HCT116 (cell line): ENCODE data around the gene TOP1. TPM values are rescaled to one million over a fixed set of nuclear protein-coding genes. Genes with fewer than 3 reads are reported as not detected.

Experiments
- ATAC-seq: fragments of 200-7000 bp; cut with Tn5 transposase; 2 replicates; pipeline ENCODE4 v1.9.1; 2020; ENCODE audit warnings: mild to moderate bottlenecking, moderate library complexity
- BruUV-seq: library from RNA; stranded (reverse); fragments of 400-500 nt; replicated peaks from 2 replicates; lab custom pipeline; 2021; lab: Mats Ljungman, UMichigan
- CTCF ChIA-PET: fragments of 300-600 bp; sonication (Branson Sonifier 250); formaldehyde crosslinking; loops from one replicate; lab custom pipeline; 2021; ENCODE audit warnings: antibody characterized with exemption; lab: Charles Lee
- POLR2A ChIA-PET: fragments of 300-600, 350-600 bp; sonication (Branson Sonifier 250); formaldehyde crosslinking; loops from one replicate; lab custom pipeline; 2021; ENCODE audit warnings: antibody characterized with exemption; lab: Charles Lee
- RAD21 ChIA-PET, 2 experiments: fragments of 300-600 bp; sonication (Branson Sonifier 250); formaldehyde crosslinking; loops; one replicate each; lab custom pipeline; 2023; ENCODE audit warnings: low total read pairs in 2 of 2; ENCODE audit not compliant: uncharacterized antibody in 2 of 2, unreplicated experiment in 2 of 2, low non-redundant PET in 1 of 2; lab: Charles Lee
- DNase-seq: peaks from one replicate; pipeline ENCODE4 v3.0.0-alpha.2; 2010; ENCODE audit warnings: low read depth, low spot score
- H2AFZ ChIP-seq: fragments of 200-600 bp; shearing (Covaris generic), sonication (generic); 2 replicates; pipeline ENCODE4 v1.6.1; 2017; ENCODE audit warnings: low read depth, mixed run types, mixed read lengths, antibody characterized with exemption, low read length; ENCODE audit not compliant: poor library complexity, severe bottlenecking
- H3K27ac ChIP-seq: 2 replicates; pipeline ENCODE4 v1.5.1; 2012; ENCODE audit warnings: low read depth, low read length
- H3K27me3 ChIP-seq: fragments of 200-600 bp; sonication (generic); 2 replicates; pipeline ENCODE4 v1.6.1; 2016; ENCODE audit warnings: mixed run types, low read length, mixed read lengths; ENCODE audit not compliant: insufficient read depth
- H3K36me3 ChIP-seq, 2 experiments: fragments of 200-500 bp in 1 of 2; fragments of 200-600 bp in 1 of 2; sonication (Bioruptor generic) in 1 of 2; sonication (generic) in 1 of 2; 2 replicates each; pipeline versions ENCODE4 v1.5.1 to v1.6.1; 2014 to 2016; ENCODE audit warnings: low read length in 2 of 2, inconsistent platforms in 1 of 2, mixed read lengths in 1 of 2, mixed run types in 1 of 2; ENCODE audit not compliant: insufficient read depth in 2 of 2, control insufficient read depth in 1 of 2
- H3K4me1 ChIP-seq, 2 experiments: fragments of 200-600 bp in 1 of 2; sonication (generic) in 1 of 2; 2 replicates each; pipeline versions ENCODE4 v1.5.1 to v1.6.1; 2012 to 2017; ENCODE audit warnings: low read length in 2 of 2, inconsistent platforms in 1 of 2, mild to moderate bottlenecking in 1 of 2, mixed read lengths in 1 of 2, mixed run types in 1 of 2, moderate library complexity in 1 of 2; ENCODE audit not compliant: insufficient read depth in 2 of 2, control insufficient read depth in 1 of 2
- H3K4me2 ChIP-seq: fragments of 200-600 bp; sonication (generic); 2 replicates; pipeline ENCODE4 v1.6.1; 2017; ENCODE audit warnings: mixed run types, low read length, mixed read lengths
- H3K4me3 ChIP-seq, 2 experiments: fragments of 200-600 bp in 1 of 2; sonication (generic) in 1 of 2; replicated peaks in 1 of 2; 2 replicates each; pipeline ENCODE4 v1.5.1; 2011 to 2016; ENCODE audit warnings: low read length in 2 of 2, control low read depth in 1 of 2, low read depth in 1 of 2, mild to moderate bottlenecking in 1 of 2, mixed read lengths in 1 of 2, mixed run types in 1 of 2
- H3K79me2 ChIP-seq: fragments of 200-600 bp; sonication (generic); 2 replicates; pipeline ENCODE4 v1.6.1; 2017; ENCODE audit warnings: mild to moderate bottlenecking, mixed run types, low read length, moderate library complexity, mixed read lengths; ENCODE audit not compliant: insufficient read depth
- H3K9ac ChIP-seq: fragments of 200-600 bp; sonication (generic); 2 replicates; pipeline ENCODE4 v1.6.1; 2016; ENCODE audit warnings: low read length, mixed read lengths
- H3K9me2 ChIP-seq: fragments of 200-600 bp; sonication (generic), shearing (Covaris generic); 2 replicates; pipeline ENCODE4 v1.6.1; 2017; ENCODE audit warnings: mixed run types, mild to moderate bottlenecking, moderate library complexity; ENCODE audit not compliant: insufficient read depth
- H3K9me3 ChIP-seq, 2 experiments: fragments of 200-500 bp in 1 of 2; fragments of 200-600 bp in 1 of 2; sonication (Bioruptor generic) in 1 of 2; sonication (generic) in 1 of 2; 2 replicates each; pipeline ENCODE4 v1.6.1; 2014 to 2017; ENCODE audit warnings: low read length in 2 of 2, mixed read lengths in 2 of 2, inconsistent platforms in 1 of 2, low read depth in 1 of 2, mild to moderate bottlenecking in 1 of 2, mixed run types in 1 of 2, moderate library complexity in 1 of 2; ENCODE audit not compliant: control insufficient read depth in 1 of 2, insufficient read depth in 1 of 2
- H4K20me1 ChIP-seq: fragments of 200-600 bp; sonication (generic), shearing (Covaris generic); 2 replicates; pipeline ENCODE4 v1.6.1; 2017; ENCODE audit warnings: mixed run types, mild to moderate bottlenecking, moderate library complexity; ENCODE audit not compliant: insufficient read depth
- ATF3 ChIP-seq: IDR thresholded peaks from 2 replicates; pipeline ENCODE4 v1.6.1; 2012
- CEBPB ChIP-seq: IDR thresholded peaks from 2 replicates; pipeline ENCODE4 v1.6.1; 2012; ENCODE audit warnings: low read depth
- CTCF ChIP-seq, 3 experiments: fragments of 200-600 bp in 1 of 3; sonication (generic) in 1 of 3; IDR thresholded peaks in 2 of 3; conservative IDR thresholded peaks in 1 of 3; 2 replicates each; pipeline ENCODE4 v1.5.1; 2012 to 2017; ENCODE audit warnings: low read depth in 2 of 3, low read length in 2 of 3, antibody characterized with exemption in 1 of 3, borderline replicate concordance in 1 of 3, control low read depth in 1 of 3, mild to moderate bottlenecking in 1 of 3, mixed read lengths in 1 of 3, mixed run types in 1 of 3, moderate library complexity in 1 of 3; ENCODE audit not compliant: insufficient read depth in 1 of 3
- EGR1 ChIP-seq: IDR thresholded peaks from 2 replicates; pipeline ENCODE4 v1.6.1; 2012; ENCODE audit warnings: low read depth
- ELF1 ChIP-seq: IDR thresholded peaks from 2 replicates; pipeline ENCODE4 v1.6.1; 2012; ENCODE audit warnings: low read depth, borderline replicate concordance
- EZH2 ChIP-seq: fragments of 200-600 bp; sonication (generic); IDR thresholded peaks from 2 replicates; pipeline ENCODE4 v1.6.1; 2017; ENCODE audit warnings: antibody characterized with exemption, mixed run types
- EZH2phosphoT487 ChIP-seq: fragments of 200-600 bp; IDR thresholded peaks from 2 replicates; pipeline ENCODE4 v1.6.1; 2018; ENCODE audit warnings: antibody characterized with exemption, borderline replicate concordance
- JUND ChIP-seq: IDR thresholded peaks from 2 replicates; pipeline ENCODE4 v1.6.1; 2012
- POLR2A ChIP-seq: IDR thresholded peaks from 2 replicates; pipeline ENCODE4 v1.7.0; 2011; ENCODE audit warnings: borderline replicate concordance; ENCODE audit not compliant: insufficient read depth, insufficient read length; ENCODE audit errors: extremely low read depth
- POLR2AphosphoS5 ChIP-seq: IDR thresholded peaks from 2 replicates; pipeline ENCODE4 v1.6.1; 2011; ENCODE audit warnings: mild to moderate bottlenecking, low read depth, low read length, moderate library complexity
- RAD21 ChIP-seq: IDR thresholded peaks from 2 replicates; pipeline ENCODE4 v1.6.1; 2012; ENCODE audit warnings: low read depth, mild to moderate bottlenecking
- SIN3A ChIP-seq: IDR thresholded peaks from 2 replicates; pipeline ENCODE4 v1.6.1; 2012; ENCODE audit warnings: low read depth
- SP1 ChIP-seq: IDR thresholded peaks from 2 replicates; pipeline ENCODE4 v1.6.1; 2012; ENCODE audit warnings: low read depth
- YY1 ChIP-seq: IDR thresholded peaks from 2 replicates; pipeline ENCODE4 v1.6.1; 2011; ENCODE audit warnings: low read length, low read depth, moderate library complexity, mild to moderate bottlenecking; ENCODE audit not compliant: insufficient replicate concordance; ENCODE audit errors: extremely low read depth
- ZBTB33 ChIP-seq: IDR thresholded peaks from 2 replicates; pipeline ENCODE4 v1.6.1; 2011; ENCODE audit warnings: mild to moderate bottlenecking, low read length, moderate library complexity; ENCODE audit not compliant: insufficient replicate concordance; ENCODE audit errors: extremely low read depth
- ZFX ChIP-seq: fragments of 450-650 bp; IDR thresholded peaks from 2 replicates; pipeline ENCODE4 v1.6.1; 2017
- intact Hi-C: fragments of 100-400 bp; cut with micrococcal nuclease; formaldehyde crosslinking; loops from 2 replicates; pipeline ENCODE4 v1.10.0; 2022
- total RNA-seq: library from RNA; stranded (reverse); gene quantifications from one replicate; pipeline ENCODE4 v1.2.1, GENCODE V29; 2021; ENCODE audit not compliant: unreplicated experiment

Gene TOP1
- total RNA-seq, 1 experiment from 2014 or later: 190 TPM

GRCh38 chr20:41173161-41173721 is 144.6 kb downstream of the TOP1 start:
- Histone ChIP-seq H2AFZ (no peak overlapping the region), H3K9ac (no peak overlapping the region), H3K9me3 (no peaks in the 10 kb centered on the region), H3K9me2 (no peaks in the 10 kb centered on the region), H3K4me2 (no peak overlapping the region), H3K4me3 (no peak overlapping the region), H3K79me2 (no peaks in the 10 kb centered on the region), H3K4me1 (peaks cover 3 to 15% of the 10 kb centered on the region in 2 experiments; a peak in 3 of 4 replicates), H3K27me3 (no peaks in the 10 kb centered on the region), H3K36me3 (peaks cover 14 to 21% of the 10 kb centered on the region in 2 experiments), H3K27ac (no peak overlapping the region), H4K20me1 (no peaks in the 10 kb centered on the region)
- ATAC-seq (peak; percentile 94), DNase-seq (peak; percentile 18)
- ChIA-PET POLR2A (interaction anchor here (1.0 to 1.8 kb wide), 2 partner anchors 59 to 168 kb away, joined by 4 read pairs; partner anchors contain the start of gene LPIN3), RAD21 (interaction anchor here (0.5 to 1.5 kb wide), 6 partner anchors 51 to 217 kb away, joined by 3 to 17 read pairs (median 3); partner anchors contain the start of gene LPIN3 (in 2 of the 2)), CTCF (interaction anchor here (0.5 to 4.8 kb wide), 15 partner anchors 9 to 183 kb away, joined by 3 to 83 read pairs (median 4); partner anchors contain the start of gene LPIN3)
- intact Hi-C loops: loop anchor here (1.0 to 5.0 kb wide), 3 partner anchors 59 to 239 kb away; partner anchors contain the start of gene LPIN3
- no TSS peak for BruUV-seq
- no peak for TF ChIP-seq ZBTB33
- TF ChIP-seq ATF3: no peak
- TF ChIP-seq EZH2: no peak
- no peak for TF ChIP-seq ZFX
- no peak for TF ChIP-seq CEBPB
- TF ChIP-seq EZH2phosphoT487: no peak
- no peak for TF ChIP-seq SP1
- no peak for TF ChIP-seq POLR2AphosphoS5
- no peak for TF ChIP-seq POLR2A
- peak; percentile 83 to 98 (median 96) for TF ChIP-seq CTCF (IDR thresholded peaks at IDR 0.05 in 2 of 3, conservative IDR thresholded peaks at IDR 0.05 in 1 of 3; ENCODE audit: borderline replicate concordance in 1 of 3, insufficient read depth in 1 of 3, low read depth in 2 of 3, low read length in 2 of 3)
- TF ChIP-seq SIN3A: no peak
- TF ChIP-seq RAD21: peak; percentile 93
- TF ChIP-seq ELF1: no peak
- TF ChIP-seq JUND: no peak
- no peak for TF ChIP-seq EGR1
- no peak for TF ChIP-seq YY1
- TF ChIP-seq, all 23 proteins: peak for 2
